Thoracic aorta (tissue), 2 donors: ENCODE data around the gene ITPRIPL1. TPM values are rescaled to one million over a fixed set of nuclear protein-coding genes. Genes with fewer than 3 reads are reported as not detected.
A peak's percentile ranks its signal among the peaks of the same experiment; 100 is the strongest.

Experiments
- ATAC-seq: fragments of 150-250 bp; one replicate; pipeline ENCODE4 v1.8.0; 2017; ENCODE audit warnings: low read depth; ENCODE audit not compliant: insufficient number of reproducible peaks, low FRiP score
- DNase-seq: peaks from one replicate; pipeline ENCODE4 v3.0.0-alpha.2; 2020; ENCODE audit warnings: low spot score
- H3K27ac ChIP-seq, 2 donors: fragments of 200-600 bp; sonication (generic); 1 replicate in 1 of 2; 2 replicates in 1 of 2; pipeline ENCODE4 v1.5.1; 2016; ENCODE audit warnings: mild to moderate bottlenecking in 2 of 2, moderate library complexity in 2 of 2
- H3K27me3 ChIP-seq: fragments of 200-600 bp; sonication (generic); replicated peaks from 2 replicates; pipeline ENCODE4 v1.6.0; 2016; ENCODE audit warnings: mild to moderate bottlenecking; ENCODE audit not compliant: insufficient read depth
- H3K36me3 ChIP-seq: fragments of 200-600 bp; sonication (generic); one replicate; pipeline ENCODE4 v1.5.1; 2016
- H3K4me1 ChIP-seq, 2 donors: fragments of 200-600 bp; sonication (generic); 1 replicate in 1 of 2; 2 replicates in 1 of 2; pipeline versions ENCODE4 v1.5.1 to v1.6.0; 2016; ENCODE audit warnings: low read depth in 2 of 2, mild to moderate bottlenecking in 1 of 2; ENCODE audit not compliant: control insufficient read depth in 1 of 2
- H3K4me3 ChIP-seq: fragments of 200-600 bp; sonication (generic); 2 replicates; pipeline ENCODE4 v1.5.1; 2016; ENCODE audit warnings: mild to moderate bottlenecking
- H3K9me3 ChIP-seq: fragments of 200-600 bp; sonication (generic); 2 replicates; pipeline ENCODE4 v1.5.1; 2016
- CTCF ChIP-seq: fragments of 200-600 bp; sonication (generic); IDR thresholded peaks from one replicate; pipeline ENCODE4 v1.5.1; 2019; ENCODE audit warnings: antibody characterized with exemption
- total RNA-seq, 2 donors: library from RNA; depleted of rRNA; stranded (reverse); fragments of >200 nt; gene quantifications; one replicate each; pipeline versions ENCODE4 v1.1.0 to v1.2.3, GENCODE V29; 2016

Gene ITPRIPL1
- total RNA-seq, 2 donors from 2014 or later, result 0.63 to 1.6 TPM

DNA sequence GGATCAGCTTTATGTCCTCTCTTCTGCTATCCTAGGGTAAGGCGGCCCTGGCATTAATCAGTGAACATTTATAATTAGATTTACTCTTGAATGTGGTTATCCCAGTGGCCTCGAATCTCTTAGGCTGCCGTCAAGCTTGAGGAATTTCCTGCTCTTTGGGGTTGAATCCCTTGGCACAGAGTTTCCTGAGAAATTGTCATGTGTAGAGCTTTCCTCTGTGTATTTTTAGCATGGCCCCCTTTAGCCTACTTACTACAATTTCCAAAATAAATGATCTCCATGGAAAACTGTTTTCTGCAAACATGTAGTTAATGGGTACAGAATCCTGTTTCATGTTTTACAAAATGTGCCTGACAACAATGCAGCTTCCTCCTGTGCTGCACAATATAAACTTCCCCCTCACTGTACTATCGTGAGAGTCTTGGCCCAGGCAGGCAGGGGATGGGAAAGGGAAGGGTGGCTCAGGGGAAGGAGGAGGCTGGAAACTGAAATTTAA lies 28.5 kb downstream of the ITPRIPL1 start:
- no peaks in the 10 kb centered on the region for H3K27me3 ChIP-seq
- ATAC-seq, result peak; percentile 51
- H3K27ac ChIP-seq, result peak overlapping the region; percentile 66 to 75
- TF ChIP-seq CTCF, result peak; percentile 23
- no peaks in the 10 kb centered on the region for H3K9me3 ChIP-seq
- peaks cover 16 to 46% of the 10 kb centered on the region in 2 donors for H3K4me1 ChIP-seq
- H3K4me3 ChIP-seq, result peak overlapping the region; percentile 41
- no peak for DNase-seq
- no peaks in the 10 kb centered on the region for H3K36me3 ChIP-seq

DNA sequence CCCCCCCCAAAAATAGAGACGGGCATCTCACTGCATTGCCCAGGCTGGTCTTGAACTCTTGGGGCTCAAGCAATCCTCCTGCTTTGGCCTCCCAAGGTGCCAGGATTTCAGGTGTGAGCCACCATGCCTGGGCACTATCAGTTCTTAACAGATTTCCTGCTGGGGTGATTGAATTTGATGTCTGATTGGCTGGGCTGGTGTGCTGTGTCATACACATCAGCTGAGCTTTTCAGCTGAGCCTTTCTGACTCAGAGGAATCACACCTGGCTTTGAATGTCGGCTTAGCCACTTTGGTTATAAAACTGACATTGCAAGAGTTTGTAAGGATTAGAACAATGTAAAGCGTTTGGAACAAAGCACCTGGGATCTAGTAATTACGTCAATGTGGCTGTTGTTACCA lies 29.4 kb downstream of the ITPRIPL1 start:
- no peaks in the 10 kb centered on the region for H3K9me3 ChIP-seq
- H3K4me1 ChIP-seq, result peaks cover 16 to 46% of the 10 kb centered on the region in 2 donors
- no peaks in the 10 kb centered on the region for H3K27me3 ChIP-seq
- H3K4me3 ChIP-seq, result no peak overlapping the region
- no peak for TF ChIP-seq CTCF
- no peak for ATAC-seq
- H3K36me3 ChIP-seq, result no peaks in the 10 kb centered on the region
- peak overlapping the region; percentile 66 to 75 for H3K27ac ChIP-seq
- no peak for DNase-seq

- Histone ChIP-seq H3K27ac (no peak overlapping the region), H3K36me3 (no peaks in the 10 kb centered on the region), H3K4me1 (peaks cover 16 to 46% of the 10 kb centered on the region in 2 donors), H3K4me3 (no peak overlapping the region), H3K27me3 (no peaks in the 10 kb centered on the region), H3K9me3 (no peaks in the 10 kb centered on the region)
- no peak for DNase-seq
- no peak for ATAC-seq
- TF ChIP-seq CTCF, result no peak
Observed at GRCh38 chr2:96356889-96357288, 31.8 kb downstream of the ITPRIPL1 start.

DNA sequence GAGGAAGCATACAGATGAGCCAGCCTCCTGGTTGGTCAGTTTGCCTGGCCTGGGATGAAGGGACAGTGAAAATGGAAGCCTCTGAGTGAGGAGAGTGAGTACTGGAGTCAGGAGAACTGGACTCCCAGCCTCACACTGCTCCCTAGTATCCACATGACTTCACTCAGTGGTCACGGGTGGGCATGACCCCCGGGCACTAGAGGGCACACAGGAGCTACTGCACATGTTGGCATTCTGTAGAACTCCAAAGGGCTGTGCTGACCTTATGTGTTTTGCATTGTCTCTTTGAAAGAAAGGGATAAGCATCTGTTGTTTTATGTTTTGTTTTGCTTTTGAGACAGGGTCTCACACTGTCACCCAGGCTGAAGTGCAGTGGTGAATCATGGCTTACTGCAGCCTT lies 34.2 kb downstream of the ITPRIPL1 start:
- DNase-seq, result no peak
- no peaks in the 10 kb centered on the region for H3K9me3 ChIP-seq
- H3K4me3 ChIP-seq, result no peak overlapping the region
- H3K4me1 ChIP-seq, result peaks cover 2 to 24% of the 10 kb centered on the region in 2 donors
- no peak for TF ChIP-seq CTCF
- no peak for ATAC-seq
- no peak overlapping the region for H3K27ac ChIP-seq
- no peaks in the 10 kb centered on the region for H3K36me3 ChIP-seq
- no peaks in the 10 kb centered on the region for H3K27me3 ChIP-seq

DNA sequence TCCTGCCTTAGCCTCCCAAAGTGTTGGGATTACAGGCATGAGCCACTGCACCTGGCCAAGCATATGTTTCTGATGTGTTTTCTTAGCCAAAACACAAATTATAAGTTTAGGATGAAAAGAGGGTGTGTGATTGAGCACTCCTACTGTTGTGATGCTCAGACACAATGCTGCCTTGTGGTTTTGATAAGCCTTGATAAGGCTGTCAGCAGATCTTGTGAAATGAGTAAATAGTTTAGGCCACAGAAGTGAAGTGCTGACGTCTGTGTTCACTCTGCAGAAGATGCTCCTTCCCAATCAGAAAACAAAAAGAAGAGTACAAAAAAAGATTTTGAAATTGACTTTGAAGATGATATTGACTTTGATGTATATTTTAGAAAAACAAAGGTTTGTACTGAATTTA lies 34.7 kb downstream of the ITPRIPL1 start:
- Histone ChIP-seq H3K9me3 (no peaks in the 10 kb centered on the region), H3K36me3 (no peaks in the 10 kb centered on the region), H3K4me1 (peaks cover 0 to 19% of the 10 kb centered on the region in 2 donors), H3K4me3 (no peak overlapping the region), H3K27ac (no peak overlapping the region), H3K27me3 (no peaks in the 10 kb centered on the region)
- DNase-seq, result no peak
- TF ChIP-seq CTCF, result no peak
- ATAC-seq, result no peak
